ENCODE measurements around the gene CERCAM.

Gene CERCAM

GRCh38 chr9:128420651-128421481 lies at the start of gene CERCAM:
Gene CERCAM, plus strand, starts transcription at chr9:128420857. Its CDS starts 21 bp downstream, at chr9:128420878.
- DNase-seq: peak; percentile 34

GRCh38 chr9:128371630-128372117 lies 49.0 kb upstream of the CERCAM start:
- no peak for DNase-seq

- DNase-seq: no peak
Measured at GRCh38 chr9:128372188-128372641, 48.4 kb upstream of the CERCAM start.

- DNase-seq: no peak
Measured at GRCh38 chr9:128372784-128373183, 47.9 kb upstream of the CERCAM start.

- DNase-seq: no peak
Measured at GRCh38 chr9:128374221-128374675, 46.4 kb upstream of the CERCAM start.

GRCh38 chr9:128375865-128376264 lies 44.8 kb upstream of the CERCAM start:
- no peak for DNase-seq

GRCh38 chr9:128382261-128382660 lies 38.4 kb upstream of the CERCAM start:
- DNase-seq: no peak

GRCh38 chr9:128383007-128383753 lies 37.5 kb upstream of the CERCAM start:
- no peak for DNase-seq

- DNase-seq: no peak
Measured at GRCh38 chr9:128383791-128384190, 36.9 kb upstream of the CERCAM start.

- no peak for DNase-seq
Measured at GRCh38 chr9:128384801-128385495, 35.7 kb upstream of the CERCAM start.

- DNase-seq: no peak
Measured at GRCh38 chr9:128385496-128386460, 34.9 kb upstream of the CERCAM start.

GRCh38 chr9:128388150-128388549 lies 32.5 kb upstream of the CERCAM start:
- DNase-seq: no peak

- no peak for DNase-seq
Measured at GRCh38 chr9:128389395-128390149, 31.1 kb upstream of the CERCAM start.

- DNase-seq: no peak
Measured at GRCh38 chr9:128390150-128390812, 30.4 kb upstream of the CERCAM start.

- DNase-seq: no peak
Measured at GRCh38 chr9:128390813-128391711, 29.6 kb upstream of the CERCAM start.

GRCh38 chr9:128391956-128392301 lies 28.7 kb upstream of the CERCAM start:
- no peak for DNase-seq

GRCh38 chr9:128392302-128393144 lies 28.1 kb upstream of the CERCAM start:
- no peak for DNase-seq

GRCh38 chr9:128393145-128393775 lies 27.4 kb upstream of the CERCAM start:
- DNase-seq: no peak
